Measurements from ENCODE around the gene MAPK9.

MAPK9 gene

DNA sequence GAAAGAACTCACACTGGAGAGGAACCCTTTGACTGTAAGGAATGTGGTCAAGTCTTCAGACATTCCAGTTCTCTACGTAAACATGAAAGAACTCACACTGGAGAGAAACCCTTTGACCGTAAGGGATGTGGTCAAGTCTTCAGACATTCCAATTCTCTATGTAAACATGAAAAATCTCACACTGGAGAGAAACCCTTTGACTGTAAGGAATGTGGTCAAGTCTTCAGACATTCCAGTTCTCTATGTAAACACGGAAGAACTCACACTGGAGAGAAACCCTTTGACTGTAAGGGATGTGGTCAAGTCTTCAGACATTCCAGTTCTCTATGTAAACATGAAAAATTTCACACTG lies 32.6 kb downstream of the MAPK9 start:
- DNase-seq (ENCODE audit: insufficient read length, low spot score), result no peak
- no peak for FAIRE-seq

DNA sequence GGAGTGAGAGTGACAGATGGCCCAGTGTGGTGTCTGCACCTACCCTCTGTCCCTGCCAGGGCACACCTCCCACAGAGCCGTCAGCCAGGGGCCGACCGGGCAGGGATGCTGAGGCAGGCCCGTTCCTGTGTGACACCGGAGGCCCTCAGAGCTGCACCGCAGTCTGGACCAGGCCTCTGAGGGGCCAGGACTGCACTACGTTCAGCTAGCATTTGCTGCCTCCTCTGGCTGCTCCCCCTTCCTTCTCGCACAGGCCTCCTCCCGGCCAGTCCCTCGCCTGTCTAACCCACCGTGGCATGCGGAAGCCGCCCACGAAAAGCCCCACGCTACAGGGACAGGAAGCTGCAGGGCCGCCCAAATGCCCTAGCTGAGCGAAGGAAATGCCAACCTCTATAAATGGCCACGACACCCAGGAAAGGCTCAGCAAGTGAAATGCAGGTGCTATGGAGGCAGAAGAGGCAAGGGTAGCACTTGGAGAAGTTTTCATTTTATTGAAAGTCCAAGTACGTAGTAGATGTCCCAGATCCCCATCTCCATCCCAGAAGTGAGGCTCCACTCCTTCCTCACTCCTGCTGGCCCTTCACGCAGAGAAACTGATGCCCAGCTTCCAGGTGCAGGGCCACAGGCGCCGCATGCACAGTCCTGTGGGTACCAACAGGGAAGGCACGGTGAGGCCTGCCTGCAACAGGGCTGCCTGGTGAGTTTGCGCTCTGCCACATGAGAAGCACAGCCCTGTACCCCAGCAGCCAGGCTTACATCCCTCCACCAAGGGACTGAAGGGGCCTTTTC lies 38.7 kb downstream of the MAPK9 start:
- no peak for DNase-seq (ENCODE audit: insufficient read length, low spot score)
- no peak for FAIRE-seq
- TF ChIP-seq, protein P1, sequence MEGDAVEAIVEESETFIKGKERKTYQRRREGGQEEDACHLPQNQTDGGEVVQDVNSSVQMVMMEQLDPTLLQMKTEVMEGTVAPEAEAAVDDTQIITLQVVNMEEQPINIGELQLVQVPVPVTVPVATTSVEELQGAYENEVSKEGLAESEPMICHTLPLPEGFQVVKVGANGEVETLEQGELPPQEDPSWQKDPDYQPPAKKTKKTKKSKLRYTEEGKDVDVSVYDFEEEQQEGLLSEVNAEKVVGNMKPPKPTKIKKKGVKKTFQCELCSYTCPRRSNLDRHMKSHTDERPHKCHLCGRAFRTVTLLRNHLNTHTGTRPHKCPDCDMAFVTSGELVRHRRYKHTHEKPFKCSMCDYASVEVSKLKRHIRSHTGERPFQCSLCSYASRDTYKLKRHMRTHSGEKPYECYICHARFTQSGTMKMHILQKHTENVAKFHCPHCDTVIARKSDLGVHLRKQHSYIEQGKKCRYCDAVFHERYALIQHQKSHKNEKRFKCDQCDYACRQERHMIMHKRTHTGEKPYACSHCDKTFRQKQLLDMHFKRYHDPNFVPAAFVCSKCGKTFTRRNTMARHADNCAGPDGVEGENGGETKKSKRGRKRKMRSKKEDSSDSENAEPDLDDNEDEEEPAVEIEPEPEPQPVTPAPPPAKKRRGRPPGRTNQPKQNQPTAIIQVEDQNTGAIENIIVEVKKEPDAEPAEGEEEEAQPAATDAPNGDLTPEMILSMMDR (IDR thresholded peaks at IDR 0.05; ENCODE audit: insufficient read depth, missing control alignments), result no peak

More for the DNA sequence above, 32.6 kb downstream of the MAPK9 start:
- TF ChIP-seq, protein P1 (IDR thresholded peaks at IDR 0.05; ENCODE audit: insufficient read depth, missing control alignments), result no peak

DNA sequence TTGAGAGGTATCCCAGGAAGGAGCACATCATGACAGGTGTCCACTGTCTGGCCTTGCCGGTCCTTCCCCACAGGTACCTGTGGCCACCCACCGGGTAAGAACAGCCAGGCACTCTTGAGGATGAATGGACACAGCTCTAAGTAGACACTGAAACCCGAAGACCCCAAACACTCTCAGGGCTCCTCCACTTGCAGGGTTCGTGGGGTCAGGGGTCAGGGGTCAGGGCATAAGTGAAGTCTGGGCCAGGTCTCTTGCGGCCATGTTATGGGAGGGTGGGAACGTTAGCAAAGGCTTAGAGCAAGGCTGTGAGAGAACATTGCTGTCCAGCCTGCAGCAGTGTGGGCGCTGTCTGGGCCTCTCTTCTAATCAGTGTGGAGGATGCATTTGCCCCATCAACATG lies 40.0 kb downstream of the MAPK9 start:
- TF ChIP-seq, protein P1 (IDR thresholded peaks at IDR 0.05; ENCODE audit: insufficient read depth, missing control alignments), result no peak
- no peak for FAIRE-seq
- no peak for DNase-seq (ENCODE audit: insufficient read length, low spot score)

DNA sequence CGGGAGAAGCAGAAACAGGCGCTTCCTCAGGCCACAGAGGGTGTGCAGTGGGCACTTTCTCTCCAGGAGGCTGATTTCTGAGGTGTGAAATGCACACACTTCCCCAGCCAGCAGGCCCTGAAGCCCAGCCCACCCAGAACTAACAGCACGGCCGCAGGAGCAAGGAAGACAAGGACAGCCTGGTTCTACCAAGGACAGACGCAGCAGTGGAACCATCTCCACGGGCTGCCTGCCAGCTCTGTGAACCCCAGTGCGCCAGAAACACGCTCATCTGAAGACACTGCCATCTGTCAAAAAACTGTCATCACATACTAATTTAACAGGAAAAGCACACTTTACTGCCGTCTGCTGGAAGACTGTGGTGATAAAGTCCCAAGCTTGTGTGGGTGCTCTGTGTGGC lies 40.7 kb downstream of the MAPK9 start:
- no peak for FAIRE-seq
- TF ChIP-seq, protein P1 (IDR thresholded peaks at IDR 0.05; ENCODE audit: insufficient read depth, missing control alignments), result no peak
- no peak for DNase-seq (ENCODE audit: insufficient read length, low spot score)

DNA sequence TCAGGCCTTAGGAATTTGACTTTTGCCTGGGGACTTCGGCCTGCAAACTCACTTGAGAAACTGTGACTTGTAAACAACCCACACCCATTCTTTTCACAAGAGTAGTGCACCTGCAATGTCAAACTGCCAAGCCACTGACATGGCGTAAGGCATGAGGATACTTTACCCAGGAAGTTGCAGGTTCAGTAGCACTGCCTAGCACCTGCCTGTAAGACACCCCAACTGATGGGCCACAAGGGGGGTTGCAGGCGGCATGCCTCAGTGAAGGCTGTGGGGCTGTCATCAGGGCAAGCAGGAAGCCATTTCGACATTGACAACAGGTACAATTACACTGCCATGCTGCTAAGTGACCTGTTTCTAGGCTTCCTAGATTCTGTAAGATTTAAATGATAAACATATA lies 41.6 kb downstream of the MAPK9 start:
- DNase-seq (ENCODE audit: insufficient read length, low spot score) (no peak), FAIRE-seq (no peak)
- TF ChIP-seq, protein P1 (IDR thresholded peaks at IDR 0.05; ENCODE audit: insufficient read depth, missing control alignments), result no peak

DNA sequence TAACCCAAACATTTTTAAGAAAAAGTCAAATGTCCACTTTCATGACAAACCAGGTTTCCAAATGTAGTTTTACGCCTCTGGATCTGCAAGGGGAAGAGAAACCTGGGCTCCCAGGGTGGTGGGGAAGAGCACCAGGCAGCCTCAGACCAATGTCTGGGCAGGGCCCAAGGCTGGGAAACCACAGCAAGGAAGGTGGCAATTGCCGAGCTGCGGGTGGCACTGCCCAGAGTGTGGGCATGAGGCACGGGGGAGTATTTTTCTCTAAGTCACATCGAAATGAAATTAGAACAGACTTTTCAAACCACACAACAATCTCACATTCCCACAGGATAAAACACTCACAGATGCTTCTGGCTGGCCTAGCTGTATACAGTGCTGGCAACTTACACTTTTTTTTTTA lies 50.3 kb downstream of the MAPK9 start:
- DNase-seq (ENCODE audit: insufficient read length, low spot score), result no peak
- TF ChIP-seq, protein P1 (IDR thresholded peaks at IDR 0.05; ENCODE audit: insufficient read depth, missing control alignments), result no peak
- no peak for FAIRE-seq

DNA sequence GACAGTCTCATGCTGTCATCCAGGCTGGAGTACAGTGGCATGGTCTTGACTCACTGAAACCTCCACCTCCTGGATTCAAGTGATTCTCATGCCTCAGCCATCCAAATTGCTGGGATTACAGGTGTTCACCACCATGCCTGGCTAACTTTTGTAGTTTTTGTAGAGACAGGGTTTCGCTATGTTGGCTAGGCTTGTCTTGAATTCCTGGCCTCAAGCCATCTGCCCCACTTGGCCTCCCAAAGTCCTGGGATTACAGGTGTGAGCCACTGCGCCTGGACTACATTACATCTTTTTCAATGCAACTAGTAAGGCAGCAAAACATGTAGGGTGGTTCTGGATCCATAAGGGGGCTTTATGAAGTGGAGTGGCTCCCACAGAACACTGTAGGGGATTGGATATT lies 53.3 kb downstream of the MAPK9 start:
- DNase-seq (ENCODE audit: insufficient read length, low spot score), result no peak
- TF ChIP-seq, protein P1 (IDR thresholded peaks at IDR 0.05; ENCODE audit: insufficient read depth, missing control alignments), result no peak
- FAIRE-seq, result no peak
